GM19452 (cell line): ENCODE results near the gene TPP2.

Experiments used
- ATAC-seq: cut with Tn5 transposase; IDR thresholded peaks from one replicate; pipeline ENCODE4 v1.9.1; 2021; ENCODE audit not compliant: unreplicated experiment

TPP2 gene

GRCh38 chr13:102718746-102719145 lies 122.0 kb downstream of the TPP2 start:
- ATAC-seq, result no peak

GRCh38 chr13:102721800-102722231 lies 125.0 kb downstream of the TPP2 start:
- ATAC-seq, result no peak

GRCh38 chr13:102724923-102725322 lies 128.1 kb downstream of the TPP2 start:
- no peak for ATAC-seq

- no peak for ATAC-seq
Measured at GRCh38 chr13:102726430-102726829, 129.6 kb downstream of the TPP2 start.
